Tibial nerve (tissue), 4 donors: ENCODE measurements around the gene PROCR.

Experiments used
- EP300 ChIP-seq, 2 donors: sonication (generic); formaldehyde crosslinking; IDR thresholded peaks; one replicate each; pipeline ENCODE4 v1.6.1; 2017; ENCODE audit warnings: antibody characterized with exemption in 2 of 2, mild to moderate bottlenecking in 1 of 2
- POLR2A ChIP-seq, 2 donors: fragments of 450-650 bp; IDR thresholded peaks; one replicate each; pipeline ENCODE4 v1.6.1; 2017; ENCODE audit warnings: antibody characterized with exemption in 2 of 2, mild to moderate bottlenecking in 2 of 2, moderate library complexity in 2 of 2
- TF ChIP-seq, protein P1 (sequence below), 5 experiments: fragments of 200-600 bp in 3 of 5; fragments of 450-650 bp in 2 of 5; sonication (generic) in 3 of 5; IDR thresholded peaks; one replicate each; pipeline ENCODE4 v1.5.1; 2016 to 2019; ENCODE audit warnings: antibody characterized with exemption in 5 of 5, mild to moderate bottlenecking in 3 of 5, moderate library complexity in 2 of 5

DNA sequence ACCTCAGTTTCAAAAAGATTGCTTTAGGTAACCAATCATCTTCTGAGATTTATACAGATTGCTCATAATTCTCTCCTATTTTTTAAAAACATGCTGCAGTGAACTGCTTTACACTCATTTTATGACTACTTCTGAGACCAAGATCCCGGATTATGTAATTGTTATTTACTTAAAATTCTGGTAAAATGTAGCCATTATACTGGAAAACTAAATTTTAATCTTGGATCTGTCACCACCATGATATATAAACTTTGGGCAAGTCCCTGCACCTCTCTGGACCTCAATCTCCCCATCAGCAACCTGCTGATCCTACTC is 477 bp upstream of the PROCR start:
- TF ChIP-seq, protein P1, sequence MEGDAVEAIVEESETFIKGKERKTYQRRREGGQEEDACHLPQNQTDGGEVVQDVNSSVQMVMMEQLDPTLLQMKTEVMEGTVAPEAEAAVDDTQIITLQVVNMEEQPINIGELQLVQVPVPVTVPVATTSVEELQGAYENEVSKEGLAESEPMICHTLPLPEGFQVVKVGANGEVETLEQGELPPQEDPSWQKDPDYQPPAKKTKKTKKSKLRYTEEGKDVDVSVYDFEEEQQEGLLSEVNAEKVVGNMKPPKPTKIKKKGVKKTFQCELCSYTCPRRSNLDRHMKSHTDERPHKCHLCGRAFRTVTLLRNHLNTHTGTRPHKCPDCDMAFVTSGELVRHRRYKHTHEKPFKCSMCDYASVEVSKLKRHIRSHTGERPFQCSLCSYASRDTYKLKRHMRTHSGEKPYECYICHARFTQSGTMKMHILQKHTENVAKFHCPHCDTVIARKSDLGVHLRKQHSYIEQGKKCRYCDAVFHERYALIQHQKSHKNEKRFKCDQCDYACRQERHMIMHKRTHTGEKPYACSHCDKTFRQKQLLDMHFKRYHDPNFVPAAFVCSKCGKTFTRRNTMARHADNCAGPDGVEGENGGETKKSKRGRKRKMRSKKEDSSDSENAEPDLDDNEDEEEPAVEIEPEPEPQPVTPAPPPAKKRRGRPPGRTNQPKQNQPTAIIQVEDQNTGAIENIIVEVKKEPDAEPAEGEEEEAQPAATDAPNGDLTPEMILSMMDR (IDR thresholded peaks at IDR 0.05) = no peak
- TF ChIP-seq EP300 (IDR thresholded peaks at IDR 0.05) (no peak), POLR2A (IDR thresholded peaks at IDR 0.05) (no peak)
